Fibroblast of mammary gland (primary cell): ENCODE data around the gene ATXN7.

Experiments
- DNase-seq: peaks from one replicate; pipeline ENCODE4 v3.0.0-alpha.2; 2010; ENCODE audit warnings: low read depth
- H3K4me3 ChIP-seq: 2 replicates; pipeline ENCODE4 v1.5.1; 2011; ENCODE audit warnings: low read depth, mild to moderate bottlenecking, low read length, moderate library complexity; ENCODE audit not compliant: control insufficient read depth
- TF ChIP-seq, protein P1 (sequence below): conservative IDR thresholded peaks from 2 replicates; pipeline ENCODE4 v1.5.1; 2011; ENCODE audit warnings: low read depth, low read length, inconsistent platforms; ENCODE audit not compliant: control insufficient read depth, insufficient read depth

The ATXN7 gene

GRCh38 chr3:64039981-64040733 lies 176.5 kb downstream of the ATXN7 start:
- no peak overlapping the region for H3K4me3 ChIP-seq
- TF ChIP-seq, protein P1, sequence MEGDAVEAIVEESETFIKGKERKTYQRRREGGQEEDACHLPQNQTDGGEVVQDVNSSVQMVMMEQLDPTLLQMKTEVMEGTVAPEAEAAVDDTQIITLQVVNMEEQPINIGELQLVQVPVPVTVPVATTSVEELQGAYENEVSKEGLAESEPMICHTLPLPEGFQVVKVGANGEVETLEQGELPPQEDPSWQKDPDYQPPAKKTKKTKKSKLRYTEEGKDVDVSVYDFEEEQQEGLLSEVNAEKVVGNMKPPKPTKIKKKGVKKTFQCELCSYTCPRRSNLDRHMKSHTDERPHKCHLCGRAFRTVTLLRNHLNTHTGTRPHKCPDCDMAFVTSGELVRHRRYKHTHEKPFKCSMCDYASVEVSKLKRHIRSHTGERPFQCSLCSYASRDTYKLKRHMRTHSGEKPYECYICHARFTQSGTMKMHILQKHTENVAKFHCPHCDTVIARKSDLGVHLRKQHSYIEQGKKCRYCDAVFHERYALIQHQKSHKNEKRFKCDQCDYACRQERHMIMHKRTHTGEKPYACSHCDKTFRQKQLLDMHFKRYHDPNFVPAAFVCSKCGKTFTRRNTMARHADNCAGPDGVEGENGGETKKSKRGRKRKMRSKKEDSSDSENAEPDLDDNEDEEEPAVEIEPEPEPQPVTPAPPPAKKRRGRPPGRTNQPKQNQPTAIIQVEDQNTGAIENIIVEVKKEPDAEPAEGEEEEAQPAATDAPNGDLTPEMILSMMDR, result no peak
- DNase-seq, result no peak

DNA sequence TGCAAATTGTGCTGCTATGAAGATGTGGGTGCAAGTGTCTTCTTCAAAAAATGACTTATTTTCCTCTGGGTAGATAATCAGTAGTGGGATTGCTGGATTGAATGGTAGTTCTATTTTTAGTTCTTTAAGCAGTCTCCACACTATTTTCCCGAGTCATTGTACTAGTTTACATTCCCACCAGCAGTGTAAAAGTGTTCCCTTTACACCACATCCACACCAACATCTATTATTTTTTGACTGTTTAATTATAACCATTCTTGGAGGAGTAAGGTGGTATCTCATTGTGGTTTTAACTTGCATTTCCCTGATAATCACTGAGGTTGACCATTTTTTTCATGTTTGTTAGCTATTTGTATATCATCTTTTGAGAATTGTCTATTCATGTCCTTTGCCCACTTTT lies 179.3 kb downstream of the ATXN7 start:
- H3K4me3 ChIP-seq, result no peak overlapping the region
- no peak for DNase-seq
- TF ChIP-seq, protein P1, result no peak

DNA sequence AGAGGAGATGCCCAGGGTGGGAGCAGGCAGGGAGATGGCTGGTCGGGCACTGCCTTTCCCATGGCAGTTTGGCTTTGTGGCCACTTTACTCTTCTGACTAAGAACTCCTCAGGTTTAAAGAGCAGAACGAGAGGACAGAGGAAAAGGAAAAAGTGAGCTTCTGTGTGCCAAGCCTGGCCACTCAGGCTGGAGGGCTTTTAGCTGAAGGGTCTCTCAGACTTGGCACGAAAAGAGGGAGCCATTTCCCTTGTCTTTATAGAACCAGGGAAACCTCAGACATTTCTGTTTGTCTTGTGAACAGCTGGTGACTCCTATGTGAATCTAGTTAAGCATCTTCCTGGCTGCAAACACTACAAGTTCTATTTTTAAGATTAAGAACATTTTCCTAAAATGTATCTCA lies 182.9 kb downstream of the ATXN7 start:
- TF ChIP-seq, protein P1, result no peak
- no peak overlapping the region for H3K4me3 ChIP-seq
- DNase-seq, result no peak

GRCh38 chr3:64046996-64047594 lies 183.4 kb downstream of the ATXN7 start:
- H3K4me3 ChIP-seq, result no peak overlapping the region
- no peak for DNase-seq
- TF ChIP-seq, protein P1, result no peak

GRCh38 chr3:64047787-64048186 lies 184.1 kb downstream of the ATXN7 start:
- DNase-seq, result no peak
- TF ChIP-seq, protein P1, result no peak
- no peak overlapping the region for H3K4me3 ChIP-seq

GRCh38 chr3:64048631-64049061 lies 185.0 kb downstream of the ATXN7 start:
- TF ChIP-seq, protein P1, result no peak
- peak; percentile 59 for DNase-seq
- no peak overlapping the region for H3K4me3 ChIP-seq
